AG04450 (cell line): Measurements from ENCODE around the gene MRPS10. TPM values are rescaled to one million over a fixed set of nuclear protein-coding genes. Genes with fewer than 3 reads are reported as not detected.

Experiments used
- CTCF ChIA-PET: fragments of 300-600, 350-600 bp; formaldehyde crosslinking; extraction: SDS; loops from one replicate; lab custom pipeline; 2022; ENCODE audit warnings: antibody characterized with exemption, inconsistent platforms; lab: Charles Lee
- POLR2A ChIA-PET: fragments of 350-600 bp; formaldehyde crosslinking; extraction: SDS; loops from one replicate; lab custom pipeline; 2021; ENCODE audit warnings: antibody characterized with exemption, inconsistent platforms; lab: Yijun Ruan, JAX
- DNase-seq: peaks from one replicate; pipeline ENCODE4 v3.0.0-alpha.2; 2011; ENCODE audit warnings: low read depth, low spot score
- H3K27ac ChIP-seq: one replicate; pipeline ENCODE4 v1.5.1; 2012; ENCODE audit warnings: low read depth, low read length, control low read depth
- H3K27me3 ChIP-seq: one replicate; pipeline ENCODE4 v1.6.0; 2012; ENCODE audit warnings: low read length; ENCODE audit not compliant: control insufficient read depth, insufficient read depth
- H3K4me3 ChIP-seq: 2 replicates; pipeline ENCODE4 v1.5.1; 2011; ENCODE audit warnings: mild to moderate bottlenecking, low read depth, low read length, control low read depth
- H3K9me3 ChIP-seq: 2 replicates; pipeline ENCODE4 v1.5.1; 2012; ENCODE audit warnings: low read length; ENCODE audit not compliant: control insufficient read depth, insufficient read depth
- polyA plus RNA-seq: library from polyadenylated mRNA; depleted of rRNA; stranded (reverse); fragments of >200 nt; gene quantifications from 2 replicates; pipeline ENCODE4 v1.2.3, GENCODE V29; 2011
- TF ChIP-seq, protein P1 (sequence below): IDR thresholded peaks from 2 replicates; pipeline ENCODE4 v1.5.1; 2011; ENCODE audit warnings: low read depth, low read length, control low read depth, inconsistent platforms

The MRPS10 gene
- polyA plus RNA-seq, 1 experiment = 63.2 TPM

DNA sequence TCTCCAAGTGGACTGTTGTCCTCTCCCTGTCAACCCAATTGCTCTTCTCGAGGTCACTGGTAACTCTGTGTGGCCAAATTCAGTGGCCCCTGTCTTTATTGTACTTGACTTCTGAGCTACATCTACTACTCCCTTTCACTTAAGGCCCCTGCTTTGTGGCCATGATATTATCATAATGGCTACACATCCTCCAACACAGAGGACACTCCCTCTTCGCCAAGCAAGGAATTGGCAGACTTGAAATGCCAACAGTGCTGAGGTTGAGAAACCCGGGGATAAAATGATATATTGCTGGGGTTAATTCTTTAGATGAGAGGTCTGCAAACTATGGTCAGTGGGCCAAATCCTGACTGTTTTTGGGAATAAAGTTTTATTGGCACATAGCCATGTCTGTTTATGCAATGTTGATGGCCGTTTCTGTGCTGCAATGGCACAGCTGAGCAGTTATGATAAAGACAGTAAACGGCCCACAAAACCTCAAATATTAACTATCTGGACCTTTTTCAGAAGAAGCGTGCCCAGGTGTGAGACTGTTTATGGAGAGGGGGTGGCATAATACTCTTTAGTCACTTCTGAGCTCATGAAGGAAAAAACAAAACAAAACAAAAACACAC is 12.0 kb upstream of the MRPS10 start:
- Histone ChIP-seq H3K27me3 (no peaks in the 10 kb centered on the region), H3K27ac (no peak overlapping the region), H3K9me3 (no peaks in the 10 kb centered on the region), H3K4me3 (no peak overlapping the region)
- TF ChIP-seq, protein P1, sequence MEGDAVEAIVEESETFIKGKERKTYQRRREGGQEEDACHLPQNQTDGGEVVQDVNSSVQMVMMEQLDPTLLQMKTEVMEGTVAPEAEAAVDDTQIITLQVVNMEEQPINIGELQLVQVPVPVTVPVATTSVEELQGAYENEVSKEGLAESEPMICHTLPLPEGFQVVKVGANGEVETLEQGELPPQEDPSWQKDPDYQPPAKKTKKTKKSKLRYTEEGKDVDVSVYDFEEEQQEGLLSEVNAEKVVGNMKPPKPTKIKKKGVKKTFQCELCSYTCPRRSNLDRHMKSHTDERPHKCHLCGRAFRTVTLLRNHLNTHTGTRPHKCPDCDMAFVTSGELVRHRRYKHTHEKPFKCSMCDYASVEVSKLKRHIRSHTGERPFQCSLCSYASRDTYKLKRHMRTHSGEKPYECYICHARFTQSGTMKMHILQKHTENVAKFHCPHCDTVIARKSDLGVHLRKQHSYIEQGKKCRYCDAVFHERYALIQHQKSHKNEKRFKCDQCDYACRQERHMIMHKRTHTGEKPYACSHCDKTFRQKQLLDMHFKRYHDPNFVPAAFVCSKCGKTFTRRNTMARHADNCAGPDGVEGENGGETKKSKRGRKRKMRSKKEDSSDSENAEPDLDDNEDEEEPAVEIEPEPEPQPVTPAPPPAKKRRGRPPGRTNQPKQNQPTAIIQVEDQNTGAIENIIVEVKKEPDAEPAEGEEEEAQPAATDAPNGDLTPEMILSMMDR = no peak
- POLR2A ChIA-PET = no interaction called here
- no peak for DNase-seq
- CTCF ChIA-PET = interaction anchor here (0.8 to 4.5 kb wide), 5 partner anchors 15 to 318 kb away, joined by 3 to 34 read pairs (median 3); no protein-coding TSS in a partner anchor

DNA sequence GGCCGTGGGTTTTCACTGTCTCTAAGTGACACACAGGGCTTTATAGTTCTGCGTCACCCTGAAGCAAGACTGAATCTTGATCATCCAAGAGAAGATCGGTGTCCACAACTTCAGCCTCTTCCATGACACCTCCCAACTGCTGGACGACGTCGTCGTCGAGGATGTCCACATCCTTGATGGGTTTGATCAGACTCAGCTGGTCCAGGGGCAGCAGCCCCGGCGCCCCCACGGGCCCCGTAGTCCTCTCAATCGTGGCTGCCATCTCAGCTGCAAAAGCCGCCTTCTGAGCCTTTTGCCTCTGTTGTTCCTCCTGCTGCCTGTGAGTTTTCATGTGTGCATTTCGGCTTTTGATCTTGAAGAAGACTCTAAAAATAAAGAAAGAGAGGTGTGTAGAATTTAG is 10.6 kb upstream of the MRPS10 start:
- Histone ChIP-seq H3K4me3 (no peak overlapping the region), H3K27me3 (no peaks in the 10 kb centered on the region), H3K9me3 (no peaks in the 10 kb centered on the region), H3K27ac (no peak overlapping the region)
- ChIA-PET CTCF (interaction anchor here (4.5 kb wide), 1 partner anchor 319 kb away, joined by 34 read pairs; no protein-coding TSS in a partner anchor), POLR2A (no interaction called here)
- DNase-seq = no peak
- TF ChIP-seq, protein P1 = no peak

DNA sequence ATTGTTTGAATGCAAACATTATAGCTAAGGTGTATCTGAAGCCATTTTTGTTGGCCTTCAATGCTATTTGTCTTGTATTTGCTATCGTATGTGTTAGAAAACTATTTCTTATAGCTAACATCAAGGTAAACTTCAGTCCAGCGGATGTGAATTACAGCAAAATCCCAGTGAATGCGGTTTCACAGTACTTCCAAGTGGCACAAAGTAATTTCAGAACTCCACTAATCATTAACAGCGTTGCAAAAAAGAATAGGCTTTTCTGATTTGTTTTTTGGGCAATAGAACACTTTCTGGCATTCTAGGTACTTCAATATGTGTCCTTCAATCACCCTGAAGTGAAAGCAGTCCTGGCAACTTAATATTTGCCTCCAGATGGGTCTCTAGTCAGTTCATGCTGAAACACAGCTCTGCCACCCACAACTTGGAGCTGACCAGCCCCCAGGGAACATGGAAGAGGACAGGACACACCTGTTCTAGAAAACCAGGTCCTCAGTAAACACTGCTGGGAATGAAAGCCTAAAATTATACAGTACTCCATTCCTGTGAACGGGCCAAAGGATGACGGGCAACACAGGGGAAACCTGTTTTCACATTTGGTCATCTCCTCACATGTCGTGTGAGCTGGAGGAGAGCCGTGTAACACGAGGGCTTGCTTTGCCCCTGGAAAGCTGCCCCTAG is 9.7 kb upstream of the MRPS10 start:
- H3K27me3 ChIP-seq = no peaks in the 10 kb centered on the region
- TF ChIP-seq, protein P1 = no peak
- no peak for DNase-seq
- no peak overlapping the region for H3K4me3 ChIP-seq
- CTCF ChIA-PET = interaction anchor here (0.7 to 4.6 kb wide), 4 partner anchors 13 to 320 kb away, joined by 3 to 45 read pairs (median 12); no protein-coding TSS in a partner anchor
- H3K27ac ChIP-seq = peak overlapping the region; percentile 66
- H3K9me3 ChIP-seq = no peaks in the 10 kb centered on the region
- POLR2A ChIA-PET = interaction anchor here (0.6 to 1.6 kb wide), 2 partner anchors 225 to 368 kb away, joined by 3 to 6 read pairs; no protein-coding TSS in a partner anchor

DNA sequence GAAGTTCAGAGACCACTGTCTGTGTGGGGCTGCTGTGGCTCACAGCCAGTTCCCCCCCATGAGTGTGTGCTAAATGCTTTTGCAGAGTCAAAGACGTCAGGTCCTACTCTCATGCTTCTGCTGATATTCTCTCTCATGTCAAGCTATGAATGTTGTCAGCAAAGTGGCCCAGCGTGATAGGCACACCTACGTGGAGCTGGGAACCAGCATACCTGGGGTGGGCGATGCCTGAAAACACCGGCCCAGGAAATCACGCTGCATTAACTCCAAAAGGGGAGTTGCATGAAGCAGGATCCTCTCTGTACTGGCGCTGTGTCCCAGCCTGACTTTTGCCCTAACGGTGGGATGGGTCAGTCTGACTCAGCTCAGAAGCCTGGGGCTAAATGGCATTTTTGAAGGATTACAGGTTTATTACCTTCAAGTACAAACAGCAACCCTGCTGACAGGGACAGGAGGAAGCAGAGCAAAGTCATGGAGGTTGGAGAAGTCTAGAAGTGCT is 9.0 kb upstream of the MRPS10 start:
- Histone ChIP-seq H3K4me3 (no peak overlapping the region; the same call in 1 of the 2 replicates), H3K27ac (peak overlapping the region; percentile 66), H3K27me3 (no peaks in the 10 kb centered on the region), H3K9me3 (no peaks in the 10 kb centered on the region)
- ChIA-PET POLR2A (interaction anchor here (0.6 to 1.6 kb wide), 2 partner anchors 177 to 226 kb away, joined by 5 to 6 read pairs; no protein-coding TSS in a partner anchor), CTCF (interaction anchor here (2.3 to 4.6 kb wide), 3 partner anchors 12 to 321 kb away, joined by 10 to 45 read pairs (median 14); no protein-coding TSS in a partner anchor)
- no peak for DNase-seq
- TF ChIP-seq, protein P1 = no peak
